Adipose tissue (tissue), 3 donors: ENCODE measurements around the gene DRAP1. TPM values are rescaled to one million over a fixed set of nuclear protein-coding genes. Genes with fewer than 3 reads are reported as not detected.

Source experiments
- polyA plus RNA-seq, 3 donors: library from polyadenylated mRNA; stranded (reverse); fragments of 200-250 nt; gene quantifications; one replicate each; pipeline ENCODE4 v1.2.3, GENCODE V29; 2013
- donor health status: healthy with polysubstance abuse.
- donor health status: Bipolar disorder and iron deficiency.
- donor health status: healthy.

DRAP1 gene
- polyA plus RNA-seq, 3 donors = 46.7 to 142 (median 107) TPM

Other genes with a start within 250 kb of the DRAP1 start
- 10 to 100 TPM; 41.6 to 55.1 (median 50.6) TPM for gene KAT5, start 207.2 kb upstream of the DRAP1 start, polyA plus RNA-seq
- 100 to 1,000 TPM in 1 of 3 donors, 10 to 100 TPM in 2; 41.9 to 103 (median 88.3) TPM for gene RNASEH2C, start 198.6 kb upstream of the DRAP1 start, polyA plus RNA-seq
- 10 to 100 TPM in 2 of 3 donors, 1 to 10 TPM in 1; 7.4 to 22.6 (median 10.0) TPM for gene AP5B1, start 138.4 kb upstream of the DRAP1 start, polyA plus RNA-seq
- under 1 TPM in 2 of 3 donors, not detected in 1; 0.21 to 0.68 TPM for gene OVOL1, start 132.4 kb upstream of the DRAP1 start, polyA plus RNA-seq
- gene SNX32, start 85.5 kb upstream of the DRAP1 start, polyA plus RNA-seq = under 1 TPM in 2 of 3 donors, not detected in 1; 0.34 to 0.41 TPM
- gene CFL1, start 61.2 kb upstream of the DRAP1 start, polyA plus RNA-seq = 100 to 1,000 TPM; 206 to 826 (median 597) TPM
- 10 to 100 TPM; 29.7 to 60.6 (median 40.3) TPM for gene MUS81, start 59.0 kb upstream of the DRAP1 start, polyA plus RNA-seq
- gene EFEMP2, start 46.6 kb upstream of the DRAP1 start, polyA plus RNA-seq = 100 to 1,000 TPM in 1 of 3 donors, 10 to 100 TPM in 2; 16.6 to 103 (median 62.4) TPM
- 1 to 10 TPM in 2 of 3 donors, under 1 TPM in 1; 0.26 to 2.7 (median 2.6) TPM for gene CTSW, start 39.6 kb upstream of the DRAP1 start, polyA plus RNA-seq
- gene FIBP, start 31.0 kb upstream of the DRAP1 start, polyA plus RNA-seq = 10 to 100 TPM; 31.2 to 68.7 (median 56.9) TPM
- gene CCDC85B, start 28.8 kb upstream of the DRAP1 start, polyA plus RNA-seq = 10 to 100 TPM; 18.1 to 75.3 (median 28.1) TPM
- 100 to 1,000 TPM in 1 of 3 donors, 10 to 100 TPM in 1, 1 to 10 TPM in 1; 1.5 to 100 (median 28.1) TPM for gene FOSL1, start 19.0 kb upstream of the DRAP1 start, polyA plus RNA-seq
- gene C11orf68, start 364 bp upstream of the DRAP1 start, polyA plus RNA-seq = 10 to 100 TPM; 20.5 to 35.3 (median 29.1) TPM
- not detected for gene TSGA10IP, start 26.1 kb downstream of the DRAP1 start, polyA plus RNA-seq
- 10 to 100 TPM; 26.9 to 51.8 (median 36.5) TPM for gene SART1, start 42.3 kb downstream of the DRAP1 start, polyA plus RNA-seq
- gene EIF1AD, start 82.7 kb downstream of the DRAP1 start, polyA plus RNA-seq = 10 to 100 TPM; 12.0 to 20.8 (median 12.9) TPM
- gene BANF1, start 83.1 kb downstream of the DRAP1 start, polyA plus RNA-seq = 100 to 1,000 TPM in 2 of 3 donors, 10 to 100 TPM in 1; 75.9 to 175 (median 123) TPM
- under 1 TPM in 2 of 3 donors, not detected in 1; 0.28 to 0.84 TPM for gene CST6, start 92.6 kb downstream of the DRAP1 start, polyA plus RNA-seq
- gene CATSPER1, start 107.1 kb downstream of the DRAP1 start, polyA plus RNA-seq = under 1 TPM in 2 of 3 donors, not detected in 1; 0.02 to 0.16 TPM
- gene GAL3ST3, start 129.7 kb downstream of the DRAP1 start, polyA plus RNA-seq = under 1 TPM in 1 of 3 donors, not detected in 2; 0.64 TPM
- gene SF3B2, start 132.9 kb downstream of the DRAP1 start, polyA plus RNA-seq = 100 to 1,000 TPM in 1 of 3 donors, 10 to 100 TPM in 2; 95.6 to 110 (median 98.5) TPM
- gene PACS1, start 150.8 kb downstream of the DRAP1 start, polyA plus RNA-seq = 10 to 100 TPM; 16.6 to 29.4 (median 26.5) TPM